Caco-2 (cell line): ENCODE measurements around the gene HTR3B. TPM values are rescaled to one million over a fixed set of nuclear protein-coding genes. Genes with fewer than 3 reads are reported as not detected.

Experiments
- BruUV-seq: library from RNA; stranded (reverse); fragments of 400-500 nt; replicated peaks from 2 replicates; lab custom pipeline; 2021; lab: Mats Ljungman, UMichigan
- CTCF ChIA-PET: fragments of 300-600 bp; sonication (Branson Sonifier 250); formaldehyde crosslinking; loops from one replicate; lab custom pipeline; 2022; ENCODE audit warnings: antibody characterized with exemption; lab: Charles Lee
- POLR2A ChIA-PET: fragments of 300-600 bp; sonication (Branson Sonifier 250); formaldehyde crosslinking; loops from one replicate; lab custom pipeline; 2022; ENCODE audit warnings: antibody characterized with exemption; lab: Charles Lee
- DNase-seq, 2 experiments: peaks; one replicate each; pipeline versions ENCODE4 v3.0.0 to v3.0.0-alpha.2; 2020 to 2022
- H3K27me3 ChIP-seq: replicated peaks from 2 replicates; pipeline ENCODE4 v1.6.0; 2011; ENCODE audit warnings: low read length; ENCODE audit not compliant: control insufficient read depth, insufficient read depth
- H3K36me3 ChIP-seq: 2 replicates; pipeline ENCODE4 v1.5.1; 2011; ENCODE audit warnings: low read length; ENCODE audit not compliant: control insufficient read depth, insufficient read depth
- H3K4me1 ChIP-seq: fragments of 250-450 bp; sonication (Bioruptor Pico); 2 replicates; pipeline ENCODE4 v1.5.1; 2020; ENCODE audit warnings: mild to moderate bottlenecking
- H3K4me3 ChIP-seq: 2 replicates; pipeline ENCODE4 v1.5.1; 2011; ENCODE audit warnings: low read depth, mild to moderate bottlenecking, control low read depth, low read length
- H3K9me3 ChIP-seq: fragments of 250-450 bp; sonication (Bioruptor Pico); 2 replicates; pipeline ENCODE4 v1.5.1; 2020; ENCODE audit warnings: mild to moderate bottlenecking, moderate library complexity
- H3K27ac Mint-ChIP-seq: one replicate; pipeline ENCODE4 v1.8.0; 2022; ENCODE audit warnings: mixed read lengths; ENCODE audit not compliant: unreplicated experiment
- H3K27me3 Mint-ChIP-seq: one replicate; pipeline ENCODE4 v1.8.0; 2022; ENCODE audit warnings: mixed read lengths; ENCODE audit not compliant: insufficient read depth, unreplicated experiment
- H3K36me3 Mint-ChIP-seq: one replicate; pipeline ENCODE4 v1.8.0; 2022; ENCODE audit warnings: mild to moderate bottlenecking, mixed read lengths; ENCODE audit not compliant: insufficient read depth, unreplicated experiment
- H3K4me1 Mint-ChIP-seq: one replicate; pipeline ENCODE4 v1.8.0; 2022; ENCODE audit warnings: low read depth, mixed read lengths; ENCODE audit not compliant: unreplicated experiment
- H3K4me3 Mint-ChIP-seq: one replicate; pipeline ENCODE4 v1.8.0; 2022; ENCODE audit warnings: mild to moderate bottlenecking, moderate library complexity, mixed read lengths; ENCODE audit not compliant: unreplicated experiment
- H3K9me3 Mint-ChIP-seq: one replicate; pipeline ENCODE4 v1.8.0; 2022; ENCODE audit warnings: mixed read lengths; ENCODE audit not compliant: unreplicated experiment
- CTCF ChIP-seq, 2 experiments: fragments of 200-600 bp in 1 of 2; IDR thresholded peaks; 1 replicate in 1 of 2; 2 replicates in 1 of 2; pipeline versions ENCODE4 v1.5.1 to v1.8.0; 2011 to 2022; ENCODE audit warnings: antibody characterized with exemption in 1 of 2, control low read depth in 1 of 2, inconsistent platforms in 1 of 2, low read depth in 1 of 2, low read length in 1 of 2, mild to moderate bottlenecking in 1 of 2, moderate library complexity in 1 of 2; ENCODE audit not compliant: insufficient read depth in 1 of 2, severe bottlenecking in 1 of 2, unreplicated experiment in 1 of 2
- intact Hi-C: fragments of 100-400 bp; cut with micrococcal nuclease; formaldehyde crosslinking; loops from one replicate; pipeline ENCODE4 v1.10.0; 2022; ENCODE audit not compliant: unreplicated experiment
- total RNA-seq: library from RNA; stranded (reverse); gene quantifications from 2 replicates; pipeline ENCODE4 v1.2.3, GENCODE V29; 2022

The HTR3B gene
- total RNA-seq, 1 experiment from 2014 or later = not detected

GRCh38 chr11:113967361-113967760 lies 62.8 kb downstream of the HTR3B start:
- H3K9me3 ChIP-seq = no peaks in the 10 kb centered on the region
- H3K36me3 ChIP-seq = no peaks in the 10 kb centered on the region
- ChIA-PET POLR2A (no interaction called here), CTCF (no interaction called here)
- BruUV-seq = no TSS peak
- DNase-seq = no peak
- no peak overlapping the region for H3K4me3 ChIP-seq
- Mint-ChIP-seq H3K9me3 (no peaks in the 10 kb centered on the region), H3K4me3 (no peak overlapping the region), H3K4me1 (no peaks in the 10 kb centered on the region), H3K27me3 (peaks cover 26% of the 10 kb centered on the region), H3K36me3 (no peaks in the 10 kb centered on the region), H3K27ac (no peak overlapping the region)
- H3K4me1 ChIP-seq = no peaks in the 10 kb centered on the region
- intact Hi-C loops = no loop called here
- no peak for TF ChIP-seq CTCF (IDR thresholded peaks at IDR 0.05; ENCODE audit: insufficient read depth in 1 of 2, low read depth in 1 of 2, low read length in 1 of 2, severe bottlenecking in 1 of 2, unreplicated experiment in 1 of 2)
- 0 out of 2 replicates have a peak, but pooled peaks cover 1% of the 10 kb centered on the region for H3K27me3 ChIP-seq

GRCh38 chr11:113971506-113972195 lies 67.1 kb downstream of the HTR3B start:
- Mint-ChIP-seq H3K9me3 (no peaks in the 10 kb centered on the region), H3K27me3 (peaks cover 17% of the 10 kb centered on the region), H3K27ac (no peak overlapping the region), H3K36me3 (no peaks in the 10 kb centered on the region), H3K4me1 (no peaks in the 10 kb centered on the region), H3K4me3 (no peak overlapping the region)
- Histone ChIP-seq H3K36me3 (no peaks in the 10 kb centered on the region), H3K9me3 (no peaks in the 10 kb centered on the region), H3K27me3 (0 out of 2 replicates have a peak, but pooled peaks cover 1% of the 10 kb centered on the region), H3K4me1 (no peaks in the 10 kb centered on the region), H3K4me3 (no peak overlapping the region)
- intact Hi-C loops = no loop called here
- ChIA-PET CTCF (interaction anchor here (1.1 kb wide), 1 partner anchor 290 kb away, joined by 3 read pairs; no protein-coding TSS in a partner anchor), POLR2A (no interaction called here)
- TF ChIP-seq CTCF (IDR thresholded peaks at IDR 0.05; ENCODE audit: insufficient read depth in 1 of 2, low read depth in 1 of 2, low read length in 1 of 2, severe bottlenecking in 1 of 2, unreplicated experiment in 1 of 2) = no peak
- DNase-seq = no peak
- BruUV-seq = no TSS peak

- intact Hi-C loops = loop anchor here (5.0 kb wide), 1 partner anchor 78 kb away; no protein-coding TSS in a partner anchor
- Mint-ChIP-seq H3K27ac (no peak within 1 kb of the TSS), H3K4me3 (no peak within 1 kb of the TSS), H3K9me3 (no peaks in the 10 kb centered on the region), H3K27me3 (peaks cover 27% of the 10 kb centered on the region), H3K4me1 (no peaks in the 10 kb centered on the region), H3K36me3 (no peaks in the 10 kb centered on the region)
- Histone ChIP-seq H3K9me3 (no peaks in the 10 kb centered on the region), H3K4me3 (no peak within 1 kb of the TSS), H3K27me3 (peaks cover 2% of the 10 kb centered on the region), H3K36me3 (no peaks in the 10 kb centered on the region), H3K4me1 (no peaks in the 10 kb centered on the region)
- BruUV-seq = no TSS peak
- POLR2A ChIA-PET = interaction anchor here (0.5 kb wide), 1 partner anchor 1399 kb away, joined by 14 read pairs; no protein-coding TSS in a partner anchor
- CTCF ChIA-PET = interaction anchor here (0.6 to 1.3 kb wide), 4 partner anchors 65 to 287 kb away, joined by 3 to 5 read pairs (median 4); no protein-coding TSS in a partner anchor
- DNase-seq = peak in 1 of 2 experiments; percentile 27
- TF ChIP-seq CTCF (IDR thresholded peaks at IDR 0.05; ENCODE audit: insufficient read depth in 1 of 2, low read depth in 1 of 2, low read length in 1 of 2, severe bottlenecking in 1 of 2, unreplicated experiment in 1 of 2) = no peak
Observed at GRCh38 chr11:113974741-113975470, 70.3 kb downstream of the HTR3B start, which contains the start of gene HTR3A. TSS of gene HTR3A (plus strand) at chr11:113975108. CDS start at chr11:113975326, 218 bp downstream.
